ENCODE measurements around the gene PPM1H. TPM values are rescaled to one million over a fixed set of nuclear protein-coding genes. Genes with fewer than 3 reads are reported as not detected.

Gene PPM1H
- total RNA-seq, 4 donors from 2014 or later = 0.09 to 7.6 (median 0.76) TPM; not detected in 1

DNA sequence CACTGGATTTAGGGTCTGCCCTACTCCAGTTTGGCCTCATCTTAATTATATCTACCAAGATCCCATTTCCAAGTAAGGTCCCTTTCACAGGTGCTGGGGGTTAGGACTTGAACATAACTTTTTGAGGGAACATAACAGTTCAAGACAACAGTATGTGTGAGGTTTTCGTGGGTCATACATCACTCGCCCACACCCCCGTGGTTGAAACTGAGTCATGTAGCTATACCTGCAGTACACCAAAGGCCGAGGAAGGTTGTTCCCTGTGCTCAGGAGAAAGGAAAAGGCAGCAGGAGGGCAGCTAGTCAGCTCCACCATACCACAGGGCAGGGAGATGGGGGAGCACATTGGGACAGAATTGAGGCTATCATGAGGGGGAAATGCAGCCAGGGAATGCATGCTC, 167.0 kb downstream of the PPM1H start:
- DNase-seq = no peak
- no peaks in the 10 kb centered on the region for H3K4me1 ChIP-seq
- intact Hi-C loops (cut with DNase I) = no loop called here
- H3K36me3 ChIP-seq = no peaks in the 10 kb centered on the region
- no peak overlapping the region for H3K27ac ChIP-seq
- H3K4me3 ChIP-seq = no peak overlapping the region
- WGBS, 2 donors = 68 to 79% methylated on average over 4 of the region's 4 CpGs
- no peak for TF ChIP-seq POLR2A (IDR thresholded peaks at IDR 0.05)
- TF ChIP-seq CTCF (IDR thresholded peaks at IDR 0.05) = no peak
- no peaks in the 10 kb centered on the region for H3K9me3 ChIP-seq
- no peaks in the 10 kb centered on the region for H3K27me3 ChIP-seq

DNA sequence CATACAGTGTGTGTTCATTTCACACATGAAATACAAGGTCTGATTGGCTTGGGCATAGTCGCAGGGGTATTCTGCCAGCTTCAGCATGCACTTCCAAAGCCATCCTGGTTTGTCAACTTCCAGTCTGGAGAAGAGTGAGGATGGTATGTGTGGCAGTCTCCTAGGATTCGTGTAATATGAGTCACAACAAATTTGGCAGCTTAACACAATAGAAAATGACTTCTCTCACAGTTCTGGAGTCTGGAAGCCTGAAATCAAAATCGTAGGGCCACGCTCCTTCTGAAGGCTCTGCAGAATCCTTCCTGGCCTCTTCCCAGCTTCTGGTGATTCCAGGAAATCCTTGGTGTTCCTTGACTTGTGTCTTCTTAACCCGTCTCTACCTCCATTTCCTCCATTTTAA, 167.5 kb downstream of the PPM1H start:
- no peak for DNase-seq
- H3K4me3 ChIP-seq = no peak overlapping the region
- 41 to 50% methylated on average over 5 of the region's 5 CpGs for WGBS, 2 donors
- H3K36me3 ChIP-seq = no peaks in the 10 kb centered on the region
- intact Hi-C loops (cut with DNase I) = no loop called here
- TF ChIP-seq POLR2A (IDR thresholded peaks at IDR 0.05) = no peak
- no peak for TF ChIP-seq CTCF (IDR thresholded peaks at IDR 0.05)
- no peaks in the 10 kb centered on the region for H3K4me1 ChIP-seq
- no peaks in the 10 kb centered on the region for H3K27me3 ChIP-seq
- no peaks in the 10 kb centered on the region for H3K9me3 ChIP-seq
- no peak overlapping the region for H3K27ac ChIP-seq

DNA sequence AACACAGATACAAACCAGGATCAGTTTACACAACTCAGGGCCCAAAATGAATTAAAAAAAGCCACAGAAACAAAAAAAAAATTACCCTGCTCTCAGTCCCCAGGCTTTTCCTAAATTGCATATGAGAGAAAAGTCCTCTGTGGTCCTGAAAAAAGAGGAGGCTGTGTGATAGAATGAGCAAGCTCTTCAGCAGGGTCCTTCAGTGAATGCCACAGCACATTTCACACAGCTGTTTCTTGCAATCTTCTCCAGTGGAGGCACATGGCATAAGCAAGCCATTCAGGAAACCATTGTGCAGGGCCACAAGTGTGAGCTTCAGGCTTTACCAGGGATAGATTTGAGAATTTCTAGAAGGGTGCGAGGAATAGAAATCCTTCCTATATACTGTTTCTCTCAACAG, 168.5 kb downstream of the PPM1H start:
- TF ChIP-seq POLR2A (IDR thresholded peaks at IDR 0.05) (no peak), CTCF (IDR thresholded peaks at IDR 0.05) (no peak)
- no peaks in the 10 kb centered on the region for H3K27me3 ChIP-seq
- intact Hi-C loops (cut with DNase I) = no loop called here
- no peak overlapping the region for H3K27ac ChIP-seq
- H3K36me3 ChIP-seq = no peaks in the 10 kb centered on the region
- H3K4me1 ChIP-seq = no peaks in the 10 kb centered on the region
- DNase-seq = no peak
- no peak overlapping the region for H3K4me3 ChIP-seq
- WGBS, 2 donors = 100% methylated on average over 1 of the region's 1 CpG
- no peaks in the 10 kb centered on the region for H3K9me3 ChIP-seq

- no peak for DNase-seq
- TF ChIP-seq POLR2A (IDR thresholded peaks at IDR 0.05) (no peak), CTCF (IDR thresholded peaks at IDR 0.05) (no peak)
- 70 to 76% methylated on average over 9 of the region's 9 CpGs for WGBS, 2 donors
- H3K36me3 ChIP-seq = no peaks in the 10 kb centered on the region
- H3K4me3 ChIP-seq = no peak overlapping the region
- no peaks in the 10 kb centered on the region for H3K4me1 ChIP-seq
- intact Hi-C loops (cut with DNase I) = no loop called here
- H3K27me3 ChIP-seq = no peaks in the 10 kb centered on the region
- H3K9me3 ChIP-seq = no peaks in the 10 kb centered on the region
- H3K27ac ChIP-seq = no peak overlapping the region
Observed at GRCh38 chr12:62763861-62764645, 170.9 kb downstream of the PPM1H start.

GRCh38 chr12:62763312-62763711, 171.6 kb downstream of the PPM1H start:
- no peaks in the 10 kb centered on the region for H3K27me3 ChIP-seq
- no peaks in the 10 kb centered on the region for H3K36me3 ChIP-seq
- DNase-seq = no peak
- 75% methylated on average over 1 to 2 of the region's 3 CpGs for WGBS, 2 donors
- no peaks in the 10 kb centered on the region for H3K9me3 ChIP-seq
- intact Hi-C loops (cut with DNase I) = no loop called here
- H3K4me3 ChIP-seq = no peak overlapping the region
- no peaks in the 10 kb centered on the region for H3K4me1 ChIP-seq
- TF ChIP-seq CTCF (IDR thresholded peaks at IDR 0.05) = no peak
- TF ChIP-seq POLR2A (IDR thresholded peaks at IDR 0.05) = no peak
- no peak overlapping the region for H3K27ac ChIP-seq
